ENCODE data around the gene ERC2. TPM values are rescaled to one million over a fixed set of nuclear protein-coding genes. Genes with fewer than 3 reads are reported as not detected.

The ERC2 gene
- total and polyA plus RNA-seq, 2 of the 8 experiments (the other 6 are each of a cell fraction or from before 2014, with no cell fraction given), result 16.4 to 22.8 TPM

DNA sequence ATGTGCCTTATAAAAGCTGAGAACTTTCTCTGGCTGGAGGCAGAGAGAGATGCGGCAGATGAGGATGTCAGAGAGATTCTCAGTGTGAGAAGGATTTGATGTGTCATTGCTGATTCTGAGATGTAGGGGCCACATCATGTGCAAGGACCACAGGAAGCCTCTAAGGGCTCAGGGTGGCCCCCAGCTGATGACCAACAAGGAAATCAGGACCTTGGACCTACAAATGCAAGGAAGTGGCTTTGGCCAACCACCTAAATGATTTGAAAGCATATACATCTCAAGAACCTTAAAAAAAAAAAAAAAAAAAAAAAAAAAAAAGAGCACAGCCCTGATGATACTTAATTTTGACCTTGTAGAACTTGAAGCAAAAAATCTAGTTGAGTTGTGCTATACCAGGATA lies 282.4 kb downstream of the ERC2 start:
- ChIA-PET POLR2A (ENCODE audit: partially characterized antibody) (no interaction called here), CTCF (ENCODE audit: partially characterized antibody) (interaction anchor here (0.8 kb wide), 1 partner anchor 9 kb away, joined by 4 read pairs; no protein-coding TSS in a partner anchor)
- no peaks in the 10 kb centered on the region for H3K79me1 ChIP-seq (ENCODE audit: low read depth, low read length)
- H4K5ac ChIP-seq (ENCODE audit: insufficient read length, low read depth, low read length), result no peak overlapping the region
- no peak for FAIRE-seq
- H3K18ac ChIP-seq (ENCODE audit: extremely low read depth, low read length), result no peak overlapping the region
- no peak overlapping the region for H4K91ac ChIP-seq (replicated peaks; ENCODE audit: insufficient read length, low read length)
- 92% methylated on average over 1 of the region's 1 CpG; no CpG with 5 or more reads in 1 of the 2 experiments for WGBS, 2 experiments (ENCODE audit: extremely low coverage in 1 of 2, insufficient coverage in 1 of 2, insufficient read length in 1 of 2, insufficient replicate concordance in 2 of 2, low coverage in 1 of 2, low lambda C conversion rate in 2 of 2, missing lambda C conversion rate in 1 of 2)
- no peak overlapping the region for H2BK12ac ChIP-seq (ENCODE audit: low read depth, low read length)
- H3K14ac ChIP-seq (ENCODE audit: insufficient read length), result no peak overlapping the region
- no peak overlapping the region for H3K4ac ChIP-seq (replicated peaks; ENCODE audit: insufficient read length, low read depth, low read length)
- no peak for DNase-seq (ENCODE audit: low read depth in 1 of 2, low spot score in 2 of 2)
- no peak overlapping the region for H4K8ac ChIP-seq (ENCODE audit: extremely low read depth, insufficient read depth, low read length)
- H3K27ac ChIP-seq (ENCODE audit: low read depth, low read length), result no peak overlapping the region
- no peak overlapping the region for H2BK120ac ChIP-seq (replicated peaks; ENCODE audit: low read depth, low read length)
- H3K9ac ChIP-seq (replicated peaks in 1 of 4; ENCODE audit: extremely low read depth in 1 of 4, low read depth in 3 of 4, low read length in 3 of 4), result no peak overlapping the region
- no peak overlapping the region for H2AK5ac ChIP-seq (ENCODE audit: low read depth, low read length)
- no peak overlapping the region for H2BK15ac ChIP-seq (ENCODE audit: low read length)
- H2BK20ac ChIP-seq (ENCODE audit: low read length), result no peak overlapping the region
- no peak overlapping the region for H2AFZ ChIP-seq (ENCODE audit: low read length)
- no peak overlapping the region for H2BK5ac ChIP-seq (ENCODE audit: low read depth, low read length)
- H3K23ac ChIP-seq (ENCODE audit: insufficient read length), result no peak overlapping the region
- no peaks in the 10 kb centered on the region for H3K9me3 ChIP-seq (ENCODE audit: insufficient read depth in 2 of 2, low read depth in 1 of 2, low read length in 1 of 2)
- H4K20me1 ChIP-seq (replicated peaks in 1 of 2; ENCODE audit: control insufficient read depth in 1 of 2, insufficient read depth in 2 of 2, low read length in 2 of 2), result no peaks in the 10 kb centered on the region
- H3K27me3 ChIP-seq (replicated peaks in 1 of 4; ENCODE audit: control insufficient read depth in 3 of 4, extremely low read depth in 1 of 4, insufficient read depth in 3 of 4, low read length in 3 of 4), result 0 out of 7 replicates have a peak, but pooled peaks cover 0 to 2% (median 0%) of the 10 kb centered on the region in 4 experiments
- H3K79me2 ChIP-seq (ENCODE audit: control insufficient read depth in 1 of 2, insufficient read depth in 2 of 2, low read length in 2 of 2), result no peaks in the 10 kb centered on the region
- TF ChIP-seq SRF (IDR thresholded peaks at IDR 0.05; ENCODE audit: low read depth, low read length) (no peak), TBP (IDR thresholded peaks at IDR 0.05; ENCODE audit: low read depth, low read length) (no peak), POU5F1 (IDR thresholded peaks at IDR 0.05; ENCODE audit: low read depth, low read length) (no peak), CTBP2 (IDR thresholded peaks at IDR 0.05; ENCODE audit: borderline replicate concordance, insufficient read depth, insufficient read length, low read length) (no peak), JUND (IDR thresholded peaks at IDR 0.05; ENCODE audit: low read length) (no peak), HDAC6 (IDR thresholded peaks at IDR 0.05; ENCODE audit: low read depth, low read length) (no peak)
- no peak overlapping the region for H3K56ac ChIP-seq (replicated peaks; ENCODE audit: insufficient read length, low read depth, low read length)
- no peaks in the 10 kb centered on the region for H3K4me1 ChIP-seq (replicated peaks in 1 of 4; ENCODE audit: control insufficient read depth in 3 of 4, insufficient read depth in 4 of 4, low read length in 3 of 4)
- H3K4me2 ChIP-seq (ENCODE audit: insufficient read depth in 1 of 2, low read depth in 2 of 2, low read length in 2 of 2), result no peak overlapping the region
- no peaks in the 10 kb centered on the region; the same call in 1 of the 2 replicates for H3K23me2 ChIP-seq (ENCODE audit: low read depth, low read length)
- H3K36me3 ChIP-seq (ENCODE audit: control insufficient read depth in 2 of 4, insufficient read depth in 4 of 4, low read length in 3 of 4), result no peaks in the 10 kb centered on the region
- H3K4me3 ChIP-seq (ENCODE audit: extremely low read depth in 1 of 4, insufficient read depth in 2 of 4, low read depth in 3 of 4, low read length in 4 of 4), result no peak overlapping the region

All from H1 (cell line).